Keratinocyte (primary cell): ENCODE measurements around the gene RNF4. TPM values are rescaled to one million over a fixed set of nuclear protein-coding genes. Genes with fewer than 3 reads are reported as not detected.

Experiments
- DNase-seq: peaks from one replicate; pipeline ENCODE4 v3.0.0-alpha.2; 2011; ENCODE audit warnings: low read depth, missing footprints, low spot score
- FAIRE-seq: peaks from 2 replicates; lab custom pipeline; 2011; peaks lifted over from hg19 to GRCh38; lab: Jason Lieb, UNC
- H2AFZ ChIP-seq: 2 replicates; pipeline ENCODE4 v1.6.0; 2012; ENCODE audit warnings: low read length, control low read depth, inconsistent platforms; ENCODE audit not compliant: control insufficient read depth
- H3K27ac ChIP-seq: 2 replicates; pipeline ENCODE4 v1.5.1; 2011; ENCODE audit warnings: low read length; ENCODE audit not compliant: control insufficient read depth, insufficient read depth
- H3K27me3 ChIP-seq: 3 replicates; pipeline ENCODE4 v1.6.0; 2011; ENCODE audit warnings: low read length; ENCODE audit not compliant: control insufficient read depth, insufficient read depth; ENCODE audit errors: extremely low read depth
- H3K36me3 ChIP-seq, 2 experiments: 2 replicates in 1 of 2; 3 replicates in 1 of 2; pipeline ENCODE4 v1.5.1; 2011; ENCODE audit warnings: low read length in 2 of 2, mild to moderate bottlenecking in 1 of 2; ENCODE audit not compliant: control insufficient read depth in 2 of 2, insufficient read depth in 2 of 2; ENCODE audit errors: extremely low read depth in 1 of 2
- H3K4me1 ChIP-seq: 3 replicates; pipeline ENCODE4 v1.5.1; 2011; ENCODE audit warnings: low read length; ENCODE audit not compliant: control insufficient read depth, insufficient read depth; ENCODE audit errors: extremely low read depth
- H3K4me2 ChIP-seq: 3 replicates; pipeline ENCODE4 v1.6.0; 2011; ENCODE audit warnings: low read depth, low read length; ENCODE audit not compliant: control insufficient read depth, insufficient read depth; ENCODE audit errors: extremely low read depth
- H3K4me3 ChIP-seq, 3 experiments: fragments of 200-600 bp in 1 of 3; sonication (generic) in 1 of 3; 2 replicates in 2 of 3; 3 replicates in 1 of 3; pipeline ENCODE4 v1.5.1; 2011 to 2016; ENCODE audit warnings: low read length in 3 of 3, mild to moderate bottlenecking in 3 of 3, control low read depth in 2 of 3, inconsistent platforms in 1 of 3, low read depth in 1 of 3, mixed read lengths in 1 of 3, mixed run types in 1 of 3, moderate library complexity in 1 of 3; ENCODE audit not compliant: control insufficient read depth in 2 of 3, insufficient read depth in 2 of 3; ENCODE audit errors: extremely low read depth in 1 of 3
- H3K79me2 ChIP-seq: 2 replicates; pipeline ENCODE4 v1.6.0; 2012; ENCODE audit warnings: low read length; ENCODE audit not compliant: control insufficient read depth, insufficient read depth
- H3K9ac ChIP-seq: 3 replicates; pipeline ENCODE4 v1.6.0; 2011; ENCODE audit warnings: low read length; ENCODE audit not compliant: control insufficient read depth, insufficient read depth; ENCODE audit errors: extremely low read depth
- H3K9me1 ChIP-seq: 3 replicates; pipeline ENCODE4 v1.6.0; 2011; ENCODE audit warnings: low read length; ENCODE audit not compliant: control insufficient read depth, insufficient read depth; ENCODE audit errors: extremely low read depth
- H3K9me3 ChIP-seq: 2 replicates; pipeline ENCODE4 v1.5.1; 2012; ENCODE audit warnings: low read depth, low read length; ENCODE audit not compliant: control insufficient read depth
- H4K20me1 ChIP-seq: 3 replicates; pipeline ENCODE4 v1.6.0; 2011; ENCODE audit warnings: low read length; ENCODE audit not compliant: control insufficient read depth, insufficient read depth; ENCODE audit errors: extremely low read depth
- CTCF ChIP-seq, 3 experiments: IDR thresholded peaks in 1 of 3; conservative IDR thresholded peaks in 1 of 3; optimal IDR thresholded peaks in 1 of 3; 2 replicates in 2 of 3; 3 replicates in 1 of 3; pipeline versions ENCODE3 to v1.5.1; 2011; ENCODE audit warnings: low read length in 3 of 3, mild to moderate bottlenecking in 3 of 3, moderate library complexity in 2 of 3, control low read depth in 1 of 3, inconsistent platforms in 1 of 3; ENCODE audit not compliant: insufficient read depth in 2 of 3; ENCODE audit errors: extremely low read depth in 1 of 3
- EZH2 ChIP-seq: IDR thresholded peaks from one replicate; pipeline ENCODE4 v1.6.1; 2012; ENCODE audit warnings: inconsistent platforms, mild to moderate bottlenecking, low read length, moderate library complexity
- dilution Hi-C: fragments of 300-500 bp; cut with MboI; formaldehyde crosslinking; loops from one replicate; pipeline ENCODE4 v1.7.0; 2020; ENCODE audit warnings: low sequenced_read_pairs; ENCODE audit not compliant: extremely low pct_ligation_motif_present
- polyA minus RNA-seq, 3 experiments: library from RNA; depleted of rRNA, polyadenylated mRNA; stranded (reverse); fragments of >200 nt; gene quantifications; 1 replicate in 1 of 3; 2 replicates in 1 of 3; 3 replicates in 1 of 3; pipeline ENCODE4 v1.2.3, GENCODE V29; 2011
- polyA plus RNA-seq, 5 experiments: library from polyadenylated mRNA; depleted of rRNA in 3 of 5; stranded (reverse) in 3 of 5; stranded (forward) in 1 of 5; unstranded in 1 of 5; fragments of >200 nt; gene quantifications; 1 replicate in 1 of 5; 2 replicates in 3 of 5; 3 replicates in 1 of 5; pipeline versions ENCODE4 v1.2.1 to v1.2.3, GENCODE V29; 2011 to 2012; ENCODE audit warnings: missing spikeins in 2 of 5, low read depth in 1 of 5, low replicate concordance in 1 of 5

Gene RNF4
- polyA plus RNA-seq (55.6 to 78.3 TPM (median 63.6 TPM) in 3 replicates), polyA minus RNA-seq (57.8 to 72.4 TPM (median 67.0 TPM) in 3 replicates)
- 82.8 TPM for polyA plus RNA-seq (2011; ENCODE audit: low read depth)
- 71.7 and 78.1 TPM in 2 replicates for polyA plus RNA-seq (2011; cell fraction: cytosol; rRNA removed)
- 76.6 and 80.4 TPM in 2 replicates for polyA plus RNA-seq (2011; cell fraction: nucleus; rRNA removed)
- polyA plus RNA-seq (2012; ENCODE audit: low replicate concordance), result 33.1 and 44.3 TPM in 2 replicates
- polyA minus RNA-seq (2011; cell fraction: cytosol; rRNA and poly(A)+ RNA removed), result 57.2 TPM
- 44.6 and 46.7 TPM in 2 replicates for polyA minus RNA-seq (2011; cell fraction: nucleus; rRNA and poly(A)+ RNA removed)

GRCh38 chr4:2468456-2469191 is at the start of gene RNF4:
RNF4 (plus strand) TSS chr4:2469106; CDS start chr4:2490494, 21,388 bp downstream.
- dilution Hi-C loops, result no loop called here
- FAIRE-seq, result no peak

GRCh38 chr4:2419814-2420213 is 49.1 kb upstream of the RNF4 start:
- DNase-seq (no peak), FAIRE-seq (no peak)
- no peak overlapping the region for H3K4me3 ChIP-seq
- no peak overlapping the region for H3K27ac ChIP-seq
- peaks cover 65% of the 10 kb centered on the region for H3K27me3 ChIP-seq
- H3K4me2 ChIP-seq, result no peak overlapping the region
- peaks cover 10% of the 10 kb centered on the region for H3K4me1 ChIP-seq
- no peaks in the 10 kb centered on the region for H3K9me1 ChIP-seq
- H4K20me1 ChIP-seq, result no peaks in the 10 kb centered on the region
- H3K9me3 ChIP-seq, result no peaks in the 10 kb centered on the region
- H2AFZ ChIP-seq, result no peak overlapping the region
- dilution Hi-C loops, result no loop called here
- H3K9ac ChIP-seq, result no peak overlapping the region
- H3K79me2 ChIP-seq, result no peaks in the 10 kb centered on the region
- TF ChIP-seq EZH2 (no peak), CTCF (optimal IDR thresholded peaks at IDR 0.05 in 1 of 3, IDR thresholded peaks at IDR 0.05 in 1 of 3, conservative IDR thresholded peaks at IDR 0.05 in 1 of 3; ENCODE audit: extremely low read depth in 1 of 3, insufficient read depth in 2 of 3, low read length in 3 of 3) (no peak)
- no peaks in the 10 kb centered on the region for H3K36me3 ChIP-seq

More at GRCh38 chr4:2468456-2469191, at the start of gene RNF4:
- Histone ChIP-seq H3K9me3 (no peaks in the 10 kb centered on the region), H3K79me2 (peaks cover 58% of the 10 kb centered on the region), H4K20me1 (peaks cover 17% of the 10 kb centered on the region), H3K4me3 (peak within 1 kb of the TSS; percentile 78 to 99 (median 99)), H3K4me2 (peak within 1 kb of the TSS; percentile 99), H3K9me1 (no peaks in the 10 kb centered on the region), H3K4me1 (peaks cover 24% of the 10 kb centered on the region), H3K27me3 (no peaks in the 10 kb centered on the region), H3K9ac (peak within 1 kb of the TSS; percentile 94), H3K36me3 (peaks cover 0 to 11% of the 10 kb centered on the region in 2 experiments), H3K27ac (peak within 1 kb of the TSS; percentile 80), H2AFZ (peak within 1 kb of the TSS; percentile 84)
- TF ChIP-seq EZH2 (no peak), CTCF (optimal IDR thresholded peaks at IDR 0.05 in 1 of 3, IDR thresholded peaks at IDR 0.05 in 1 of 3, conservative IDR thresholded peaks at IDR 0.05 in 1 of 3; ENCODE audit: extremely low read depth in 1 of 3, insufficient read depth in 2 of 3, low read length in 3 of 3) (no peak)
- DNase-seq, result peak; percentile 80
